ENCODE measurements around the gene COPS7A. TPM values are rescaled to one million over a fixed set of nuclear protein-coding genes. Genes with fewer than 3 reads are reported as not detected.

Gene COPS7A
- total RNA-seq, 1 experiment from 2014 or later: 34.2 TPM

DNA sequence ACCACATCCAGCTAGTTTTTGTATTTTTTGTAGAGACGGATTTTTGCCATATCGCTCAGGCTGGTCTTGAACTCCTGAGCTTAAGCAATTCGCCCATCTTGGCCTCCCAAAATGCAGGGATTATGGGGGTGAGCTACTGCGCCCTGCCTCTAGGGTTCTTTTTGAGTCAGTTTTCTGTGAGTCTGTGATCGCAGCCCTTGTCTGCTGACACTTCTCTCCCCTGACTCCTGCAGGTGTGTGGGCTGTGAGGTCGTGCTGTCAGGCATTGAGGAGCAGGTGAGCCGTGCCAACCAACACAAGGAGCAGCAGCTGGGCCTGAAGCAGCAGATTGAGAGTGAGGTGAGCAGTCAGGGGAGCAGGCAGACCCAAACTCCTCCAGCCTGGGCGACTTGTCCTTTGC, 6.3 kb downstream of the COPS7A start:
- Histone ChIP-seq H3K18ac (ENCODE audit: insufficient read length, low read depth, low read length) (no peak overlapping the region), H3K27ac (ENCODE audit: insufficient read length, low read depth, low read length) (no peak overlapping the region), H3K9ac (ENCODE audit: extremely low read depth, insufficient read length, low read length) (no peak overlapping the region), H3K79me1 (ENCODE audit: insufficient read depth, low read depth, low read length, poor library complexity, severe bottlenecking) (no peaks in the 10 kb centered on the region), H2AFZ (ENCODE audit: low read length) (no peak overlapping the region), H3K23me2 (ENCODE audit: insufficient read length, low read depth, low read length, poor library complexity, severe bottlenecking) (no peaks in the 10 kb centered on the region), H3K9me3 (ENCODE audit: control insufficient read depth, low read depth, low read length) (no peaks in the 10 kb centered on the region), H2BK12ac (ENCODE audit: insufficient read length, low read depth, low read length) (no peak overlapping the region), H3K79me2 (ENCODE audit: insufficient read depth, low read length) (no peaks in the 10 kb centered on the region), H4K8ac (replicated peaks; ENCODE audit: insufficient read length, low read depth, low read length) (no peak overlapping the region), H3T11ph (ENCODE audit: low read length) (no peak overlapping the region), H2BK5ac (ENCODE audit: insufficient read length, low read length) (no peak overlapping the region), H2BK120ac (ENCODE audit: low read depth, low read length, poor library complexity, severe bottlenecking) (no peak overlapping the region), H4K91ac (ENCODE audit: insufficient read length, low read depth, low read length) (no peak overlapping the region), H3K56ac (ENCODE audit: insufficient read length, low read depth, low read length) (no peak overlapping the region), H3K23ac (ENCODE audit: insufficient read length, low read depth, low read length) (no peak overlapping the region), H2AK5ac (ENCODE audit: insufficient read length, low read length) (no peak overlapping the region), H3K27me3 (ENCODE audit: insufficient read depth, low read length) (no peaks in the 10 kb centered on the region), H3K14ac (ENCODE audit: insufficient read depth, low read length) (no peak overlapping the region), H3K4me2 (ENCODE audit: insufficient read depth, insufficient read length, low read length) (no peak overlapping the region), H2BK15ac (ENCODE audit: low read depth, low read length) (no peak overlapping the region), H3K4me1 (ENCODE audit: insufficient read depth, low read length) (no peaks in the 10 kb centered on the region), H2BK20ac (ENCODE audit: low read depth, low read length, poor library complexity, severe bottlenecking) (no peak overlapping the region), H3K4ac (ENCODE audit: low read depth, low read length) (no peak overlapping the region), H4K20me1 (ENCODE audit: control insufficient read depth, insufficient read depth, insufficient read length) (no peaks in the 10 kb centered on the region), H4K5ac (ENCODE audit: insufficient read length, low read depth, low read length) (no peak overlapping the region)
- Mint-ChIP-seq H3K4me1 (0 out of 4 replicates have a peak, but pooled peaks cover 0 to 5% of the 10 kb centered on the region in 2 experiments), H3K27ac (peak overlapping the region in 2 of 3 experiments; percentile 26 to 85; a peak in 3 of 7 replicates), H3K9me3 (no peaks in the 10 kb centered on the region), H3K27me3 (ENCODE audit: low read depth) (no peaks in the 10 kb centered on the region), H3K4me3 (no peak overlapping the region), H3K36me3 (ENCODE audit: insufficient read depth in 1 of 3, low read depth in 3 of 3) (peaks cover 17 to 51% (median 35%) of the 10 kb centered on the region in 3 experiments)
- TF ChIP-seq CTCF (conservative IDR thresholded peaks at IDR 0.05): peak; percentile 22; the same call in 1 of the 3 replicates
- WGBS (ENCODE audit: extremely low coverage, insufficient read length, low lambda C conversion rate): no CpG with 5 or more reads among the region's 8 CpGs
- no peak for DNase-seq
